ENCODE results near the gene RDH13.

DNA sequence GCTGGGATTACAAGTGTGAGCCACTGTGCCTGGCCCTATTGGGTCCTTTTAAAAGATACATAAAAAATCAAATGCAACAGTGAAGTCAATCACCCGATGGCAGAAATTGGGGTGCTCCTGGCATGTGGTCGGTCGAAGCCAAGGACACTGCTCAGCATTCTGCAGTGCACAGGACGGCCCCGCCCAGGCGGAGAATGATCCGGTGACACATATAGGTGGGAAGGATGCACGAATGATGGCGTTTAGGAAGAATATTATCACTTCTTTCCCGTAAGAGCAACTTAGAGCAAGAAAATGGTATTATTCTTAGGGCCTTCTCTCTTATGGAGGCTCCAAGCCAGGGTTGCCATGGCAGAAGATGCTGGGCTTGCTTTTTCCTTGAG is 21.7 kb downstream of the RDH13 start:
- TF ChIP-seq CTCF (IDR thresholded peaks at IDR 0.05) = no peak
- TF ChIP-seq POLR2A (IDR thresholded peaks at IDR 0.05; ENCODE audit: low read length) = no peak
- TF ChIP-seq CHD2 (IDR thresholded peaks at IDR 0.05; ENCODE audit: low read length, partially characterized antibody) = no peak
- no peak for TF ChIP-seq HDAC2 (IDR thresholded peaks at IDR 0.05)
- TF ChIP-seq ZSCAN20 (CRISPR knock-in tag; IDR thresholded peaks at IDR 0.05) = no peak
- no peak for TF ChIP-seq RAD21 (conservative IDR thresholded peaks at IDR 0.05 in 1 of 2, IDR thresholded peaks at IDR 0.05 in 1 of 2)
- TF ChIP-seq REST (IDR thresholded peaks at IDR 0.05) = no peak
- no peak for TF ChIP-seq E2F6 (IDR thresholded peaks at IDR 0.05; ENCODE audit: borderline replicate concordance, low read depth)
- no peak for TF ChIP-seq USF2 (IDR thresholded peaks at IDR 0.05)
- TF ChIP-seq CEBPB (IDR thresholded peaks at IDR 0.05) = no peak
- no peak for TF ChIP-seq FOSL2 (IDR thresholded peaks at IDR 0.05)
- TF ChIP-seq FOSL2 (CRISPR knock-in tag; IDR thresholded peaks at IDR 0.05) = no peak
